Measurements from ENCODE around the gene KATNBL1.

DNA sequence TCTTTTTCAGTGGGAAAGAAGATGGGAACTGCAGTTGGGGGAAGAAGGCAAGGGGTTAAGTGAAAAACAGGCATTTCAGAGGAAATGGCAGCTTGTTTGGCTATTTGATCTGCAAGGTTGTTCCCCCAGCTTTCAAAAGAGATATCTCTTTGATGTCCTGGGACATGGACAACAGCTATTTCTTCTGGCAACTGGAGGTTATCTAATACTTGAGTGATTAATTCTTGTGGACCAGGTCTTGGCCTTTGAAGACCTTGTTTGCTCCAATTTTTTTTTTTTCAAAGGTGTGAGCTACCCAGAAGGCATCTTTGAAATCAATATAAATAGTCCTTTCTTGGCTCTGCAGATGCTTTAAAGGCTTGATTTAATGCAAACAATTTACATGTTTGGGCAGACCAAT lies 51.5 kb downstream of the KATNBL1 start:
- TF ChIP-seq NANOG (IDR thresholded peaks at IDR 0.05; ENCODE audit: borderline replicate concordance), result no peak
- TF ChIP-seq, protein P1, sequence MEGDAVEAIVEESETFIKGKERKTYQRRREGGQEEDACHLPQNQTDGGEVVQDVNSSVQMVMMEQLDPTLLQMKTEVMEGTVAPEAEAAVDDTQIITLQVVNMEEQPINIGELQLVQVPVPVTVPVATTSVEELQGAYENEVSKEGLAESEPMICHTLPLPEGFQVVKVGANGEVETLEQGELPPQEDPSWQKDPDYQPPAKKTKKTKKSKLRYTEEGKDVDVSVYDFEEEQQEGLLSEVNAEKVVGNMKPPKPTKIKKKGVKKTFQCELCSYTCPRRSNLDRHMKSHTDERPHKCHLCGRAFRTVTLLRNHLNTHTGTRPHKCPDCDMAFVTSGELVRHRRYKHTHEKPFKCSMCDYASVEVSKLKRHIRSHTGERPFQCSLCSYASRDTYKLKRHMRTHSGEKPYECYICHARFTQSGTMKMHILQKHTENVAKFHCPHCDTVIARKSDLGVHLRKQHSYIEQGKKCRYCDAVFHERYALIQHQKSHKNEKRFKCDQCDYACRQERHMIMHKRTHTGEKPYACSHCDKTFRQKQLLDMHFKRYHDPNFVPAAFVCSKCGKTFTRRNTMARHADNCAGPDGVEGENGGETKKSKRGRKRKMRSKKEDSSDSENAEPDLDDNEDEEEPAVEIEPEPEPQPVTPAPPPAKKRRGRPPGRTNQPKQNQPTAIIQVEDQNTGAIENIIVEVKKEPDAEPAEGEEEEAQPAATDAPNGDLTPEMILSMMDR (conservative IDR thresholded peaks at IDR 0.05; ENCODE audit: low read depth in 2 of 2), result no peak
- TF ChIP-seq, protein P2, sequence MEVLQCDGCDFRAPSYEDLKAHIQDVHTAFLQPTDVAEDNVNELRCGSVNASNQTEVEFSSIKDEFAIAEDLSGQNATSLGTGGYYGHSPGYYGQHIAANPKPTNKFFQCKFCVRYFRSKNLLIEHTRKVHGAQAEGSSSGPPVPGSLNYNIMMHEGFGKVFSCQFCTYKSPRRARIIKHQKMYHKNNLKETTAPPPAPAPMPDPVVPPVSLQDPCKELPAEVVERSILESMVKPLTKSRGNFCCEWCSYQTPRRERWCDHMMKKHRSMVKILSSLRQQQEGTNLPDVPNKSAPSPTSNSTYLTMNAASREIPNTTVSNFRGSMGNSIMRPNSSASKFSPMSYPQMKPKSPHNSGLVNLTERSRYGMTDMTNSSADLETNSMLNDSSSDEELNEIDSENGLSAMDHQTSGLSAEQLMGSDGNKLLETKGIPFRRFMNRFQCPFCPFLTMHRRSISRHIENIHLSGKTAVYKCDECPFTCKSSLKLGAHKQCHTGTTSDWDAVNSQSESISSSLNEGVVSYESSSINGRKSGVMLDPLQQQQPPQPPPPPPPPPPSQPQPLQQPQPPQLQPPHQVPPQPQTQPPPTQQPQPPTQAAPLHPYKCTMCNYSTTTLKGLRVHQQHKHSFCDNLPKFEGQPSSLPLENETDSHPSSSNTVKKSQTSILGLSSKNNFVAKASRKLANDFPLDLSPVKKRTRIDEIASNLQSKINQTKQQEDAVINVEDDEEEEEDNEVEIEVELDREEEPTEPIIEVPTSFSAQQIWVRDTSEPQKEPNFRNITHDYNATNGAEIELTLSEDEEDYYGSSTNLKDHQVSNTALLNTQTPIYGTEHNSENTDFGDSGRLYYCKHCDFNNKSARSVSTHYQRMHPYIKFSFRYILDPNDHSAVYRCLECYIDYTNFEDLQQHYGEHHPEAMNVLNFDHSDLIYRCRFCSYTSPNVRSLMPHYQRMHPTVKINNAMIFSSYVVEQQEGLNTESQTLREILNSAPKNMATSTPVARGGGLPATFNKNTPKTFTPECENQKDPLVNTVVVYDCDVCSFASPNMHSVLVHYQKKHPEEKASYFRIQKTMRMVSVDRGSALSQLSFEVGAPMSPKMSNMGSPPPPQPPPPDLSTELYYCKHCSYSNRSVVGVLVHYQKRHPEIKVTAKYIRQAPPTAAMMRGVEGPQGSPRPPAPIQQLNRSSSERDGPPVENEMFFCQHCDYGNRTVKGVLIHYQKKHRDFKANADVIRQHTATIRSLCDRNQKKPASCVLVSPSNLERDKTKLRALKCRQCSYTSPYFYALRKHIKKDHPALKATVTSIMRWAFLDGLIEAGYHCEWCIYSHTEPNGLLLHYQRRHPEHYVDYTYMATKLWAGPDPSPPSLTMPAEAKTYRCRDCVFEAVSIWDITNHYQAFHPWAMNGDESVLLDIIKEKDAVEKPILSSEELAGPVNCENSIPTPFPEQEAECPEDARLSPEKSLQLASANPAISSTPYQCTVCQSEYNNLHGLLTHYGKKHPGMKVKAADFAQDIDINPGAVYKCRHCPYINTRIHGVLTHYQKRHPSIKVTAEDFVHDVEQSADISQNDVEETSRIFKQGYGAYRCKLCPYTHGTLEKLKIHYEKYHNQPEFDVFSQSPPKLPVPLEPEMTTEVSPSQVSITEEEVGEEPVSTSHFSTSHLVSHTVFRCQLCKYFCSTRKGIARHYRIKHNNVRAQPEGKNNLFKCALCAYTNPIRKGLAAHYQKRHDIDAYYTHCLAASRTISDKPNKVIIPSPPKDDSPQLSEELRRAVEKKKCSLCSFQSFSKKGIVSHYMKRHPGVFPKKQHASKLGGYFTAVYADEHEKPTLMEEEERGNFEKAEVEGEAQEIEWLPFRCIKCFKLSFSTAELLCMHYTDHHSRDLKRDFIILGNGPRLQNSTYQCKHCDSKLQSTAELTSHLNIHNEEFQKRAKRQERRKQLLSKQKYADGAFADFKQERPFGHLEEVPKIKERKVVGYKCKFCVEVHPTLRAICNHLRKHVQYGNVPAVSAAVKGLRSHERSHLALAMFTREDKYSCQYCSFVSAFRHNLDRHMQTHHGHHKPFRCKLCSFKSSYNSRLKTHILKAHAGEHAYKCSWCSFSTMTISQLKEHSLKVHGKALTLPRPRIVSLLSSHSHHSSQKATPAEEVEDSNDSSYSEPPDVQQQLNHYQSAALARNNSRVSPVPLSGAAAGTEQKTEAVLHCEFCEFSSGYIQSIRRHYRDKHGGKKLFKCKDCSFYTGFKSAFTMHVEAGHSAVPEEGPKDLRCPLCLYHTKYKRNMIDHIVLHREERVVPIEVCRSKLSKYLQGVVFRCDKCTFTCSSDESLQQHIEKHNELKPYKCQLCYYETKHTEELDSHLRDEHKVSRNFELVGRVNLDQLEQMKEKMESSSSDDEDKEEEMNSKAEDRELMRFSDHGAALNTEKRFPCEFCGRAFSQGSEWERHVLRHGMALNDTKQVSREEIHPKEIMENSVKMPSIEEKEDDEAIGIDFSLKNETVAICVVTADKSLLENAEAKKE (CRISPR knock-in tag; IDR thresholded peaks at IDR 0.05), result no peak
- no peak for TF ChIP-seq POLR2AphosphoS5 (IDR thresholded peaks at IDR 0.05; ENCODE audit: low read depth)
- TF ChIP-seq EZH2 (IDR thresholded peaks at IDR 0.05; ENCODE audit: low read depth, unreplicated experiment), result no peak
- no peak for TF ChIP-seq EZH2phosphoT487 (IDR thresholded peaks at IDR 0.05; ENCODE audit: unreplicated experiment)
- no peak for TF ChIP-seq STAT1 (IDR thresholded peaks at IDR 0.05; ENCODE audit: unreplicated experiment)
- TF ChIP-seq CREB1 (CRISPR knock-in tag; IDR thresholded peaks at IDR 0.05; ENCODE audit: low read depth), result no peak
- TF ChIP-seq, protein P3, sequence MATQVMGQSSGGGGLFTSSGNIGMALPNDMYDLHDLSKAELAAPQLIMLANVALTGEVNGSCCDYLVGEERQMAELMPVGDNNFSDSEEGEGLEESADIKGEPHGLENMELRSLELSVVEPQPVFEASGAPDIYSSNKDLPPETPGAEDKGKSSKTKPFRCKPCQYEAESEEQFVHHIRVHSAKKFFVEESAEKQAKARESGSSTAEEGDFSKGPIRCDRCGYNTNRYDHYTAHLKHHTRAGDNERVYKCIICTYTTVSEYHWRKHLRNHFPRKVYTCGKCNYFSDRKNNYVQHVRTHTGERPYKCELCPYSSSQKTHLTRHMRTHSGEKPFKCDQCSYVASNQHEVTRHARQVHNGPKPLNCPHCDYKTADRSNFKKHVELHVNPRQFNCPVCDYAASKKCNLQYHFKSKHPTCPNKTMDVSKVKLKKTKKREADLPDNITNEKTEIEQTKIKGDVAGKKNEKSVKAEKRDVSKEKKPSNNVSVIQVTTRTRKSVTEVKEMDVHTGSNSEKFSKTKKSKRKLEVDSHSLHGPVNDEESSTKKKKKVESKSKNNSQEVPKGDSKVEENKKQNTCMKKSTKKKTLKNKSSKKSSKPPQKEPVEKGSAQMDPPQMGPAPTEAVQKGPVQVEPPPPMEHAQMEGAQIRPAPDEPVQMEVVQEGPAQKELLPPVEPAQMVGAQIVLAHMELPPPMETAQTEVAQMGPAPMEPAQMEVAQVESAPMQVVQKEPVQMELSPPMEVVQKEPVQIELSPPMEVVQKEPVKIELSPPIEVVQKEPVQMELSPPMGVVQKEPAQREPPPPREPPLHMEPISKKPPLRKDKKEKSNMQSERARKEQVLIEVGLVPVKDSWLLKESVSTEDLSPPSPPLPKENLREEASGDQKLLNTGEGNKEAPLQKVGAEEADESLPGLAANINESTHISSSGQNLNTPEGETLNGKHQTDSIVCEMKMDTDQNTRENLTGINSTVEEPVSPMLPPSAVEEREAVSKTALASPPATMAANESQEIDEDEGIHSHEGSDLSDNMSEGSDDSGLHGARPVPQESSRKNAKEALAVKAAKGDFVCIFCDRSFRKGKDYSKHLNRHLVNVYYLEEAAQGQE (IDR thresholded peaks at IDR 0.05; ENCODE audit: unreplicated experiment), result no peak
- TF ChIP-seq, protein P4, sequence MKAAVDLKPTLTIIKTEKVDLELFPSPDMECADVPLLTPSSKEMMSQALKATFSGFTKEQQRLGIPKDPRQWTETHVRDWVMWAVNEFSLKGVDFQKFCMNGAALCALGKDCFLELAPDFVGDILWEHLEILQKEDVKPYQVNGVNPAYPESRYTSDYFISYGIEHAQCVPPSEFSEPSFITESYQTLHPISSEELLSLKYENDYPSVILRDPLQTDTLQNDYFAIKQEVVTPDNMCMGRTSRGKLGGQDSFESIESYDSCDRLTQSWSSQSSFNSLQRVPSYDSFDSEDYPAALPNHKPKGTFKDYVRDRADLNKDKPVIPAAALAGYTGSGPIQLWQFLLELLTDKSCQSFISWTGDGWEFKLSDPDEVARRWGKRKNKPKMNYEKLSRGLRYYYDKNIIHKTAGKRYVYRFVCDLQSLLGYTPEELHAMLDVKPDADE (IDR thresholded peaks at IDR 0.05), result no peak
- TF ChIP-seq JUNB (IDR thresholded peaks at IDR 0.05; ENCODE audit: unreplicated experiment), result no peak
- TF ChIP-seq ZNF331 (CRISPR knock-in tag; IDR thresholded peaks at IDR 0.05; ENCODE audit: low read depth), result no peak
